ENCODE data around the gene TESK2.

Gene TESK2

DNA sequence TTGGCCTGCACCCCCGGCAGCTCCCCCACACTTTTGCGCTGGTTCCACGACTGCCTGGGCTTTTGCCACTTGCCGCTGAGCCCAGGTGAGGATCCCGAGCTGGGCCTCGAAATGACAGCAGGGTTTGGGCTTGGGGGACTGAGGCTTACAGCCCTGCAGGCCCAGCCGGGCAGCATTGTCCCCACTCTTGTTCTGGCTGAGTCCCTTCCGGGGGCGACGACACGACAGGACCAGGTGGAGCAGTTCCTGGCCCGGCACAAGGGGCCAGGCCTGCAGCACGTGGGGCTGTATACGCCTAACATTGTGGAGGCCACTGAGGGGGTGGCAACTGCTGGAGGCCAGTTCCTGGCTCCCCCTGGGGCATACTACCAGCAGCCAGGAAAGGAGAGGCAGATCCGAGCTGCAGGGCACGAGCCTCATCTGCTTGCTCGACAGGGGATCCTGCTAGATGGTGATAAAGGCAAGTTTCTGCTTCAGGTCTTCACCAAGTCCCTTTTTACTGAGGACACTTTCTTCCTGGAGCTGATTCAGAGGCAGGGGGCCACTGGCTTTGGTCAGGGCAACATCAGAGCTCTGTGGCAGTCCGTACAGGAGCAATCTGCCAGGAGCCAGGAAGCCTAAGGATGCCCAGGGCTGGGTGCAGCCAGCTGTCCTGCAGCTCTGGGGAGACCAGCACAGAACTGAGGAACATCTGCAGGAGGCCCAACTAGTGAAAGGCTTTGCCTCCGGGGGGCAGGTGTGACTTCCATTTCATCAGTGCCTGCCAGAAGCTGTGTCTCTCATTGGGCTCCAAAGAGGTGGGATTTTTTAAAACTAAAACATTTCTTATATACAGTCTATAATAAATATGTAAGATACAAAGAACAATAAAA, 163.1 kb downstream of the TESK2 start:
- no peaks in the 10 kb centered on the region for H3K9me3 ChIP-seq (replicated peaks; ENCODE audit: low read length)
- peak overlapping the region; percentile 97 for H3K4me2 ChIP-seq (ENCODE audit: low read length)
- H3K36me3 ChIP-seq (ENCODE audit: insufficient read depth, low read length): peaks cover 13% of the 10 kb centered on the region
- no peaks in the 10 kb centered on the region for H3K27me3 ChIP-seq (ENCODE audit: control insufficient read depth, insufficient read depth, low read length)
- H3K9ac ChIP-seq (ENCODE audit: low read depth, low read length): no peak overlapping the region
- H3K4me1 ChIP-seq (ENCODE audit: control insufficient read depth, insufficient read depth, low read length): peaks cover 13% of the 10 kb centered on the region
- no peak overlapping the region for H3K4me3 ChIP-seq (ENCODE audit: low read length)

DNA sequence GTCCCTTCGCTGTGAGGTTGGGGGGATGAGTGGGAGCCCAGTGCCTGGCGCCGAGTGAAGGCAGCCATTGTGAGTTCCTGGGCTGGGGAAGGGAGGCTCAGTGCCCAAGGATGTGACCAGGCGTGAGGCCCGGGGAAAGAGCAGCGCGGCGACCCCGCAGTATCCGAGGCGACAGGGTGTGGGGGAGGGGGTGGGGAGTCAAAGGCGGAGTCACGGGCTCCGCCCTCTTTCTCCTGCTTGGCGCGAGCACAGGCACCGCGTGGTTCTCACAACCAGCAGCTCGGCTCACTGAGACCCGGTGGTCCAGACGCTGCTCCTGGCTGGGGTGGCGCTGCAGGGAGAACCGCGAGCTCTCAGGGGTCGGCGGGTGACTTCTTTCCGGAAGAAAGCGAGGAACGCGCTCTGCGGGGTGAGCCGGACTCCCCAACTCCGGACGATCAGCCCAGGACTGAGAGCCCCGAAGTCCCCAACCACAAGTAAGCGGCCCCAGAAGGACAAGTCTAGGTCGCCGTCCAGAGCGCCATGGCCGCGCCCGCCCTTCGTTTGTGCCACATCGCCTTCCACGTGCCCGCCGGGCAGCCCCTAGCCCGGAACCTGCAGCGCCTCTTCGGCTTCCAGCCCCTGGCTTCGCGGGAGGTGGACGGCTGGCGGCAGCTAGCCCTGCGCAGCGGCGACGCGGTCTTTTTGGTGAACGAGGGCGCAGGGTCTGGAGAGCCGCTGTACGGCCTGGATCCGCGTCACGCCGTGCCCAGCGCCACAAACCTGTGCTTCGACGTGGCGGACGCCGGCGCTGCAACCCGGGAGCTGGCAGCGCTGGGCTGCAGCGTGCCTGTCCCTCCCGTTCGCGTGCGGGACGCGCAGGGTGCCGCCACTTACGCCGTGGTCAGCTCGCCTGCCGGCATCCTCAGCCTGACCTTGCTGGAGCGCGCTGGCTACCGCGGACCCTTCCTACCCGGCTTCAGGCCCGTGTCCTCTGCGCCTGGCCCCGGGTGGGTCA, 164.0 kb downstream of the TESK2 start, which contains the start of gene HPDL:
TSS of gene HPDL (plus strand) at position 269 of the 997 bp plus-strand sequence. CDS start at position 523, 254 bp downstream.
- Histone ChIP-seq H3K4me3 (ENCODE audit: low read length) (peak within 1 kb of the TSS; percentile 78), H3K9me3 (replicated peaks; ENCODE audit: low read length) (no peaks in the 10 kb centered on the region), H3K27me3 (ENCODE audit: control insufficient read depth, insufficient read depth, low read length) (no peaks in the 10 kb centered on the region), H3K4me1 (ENCODE audit: control insufficient read depth, insufficient read depth, low read length) (peaks cover 13% of the 10 kb centered on the region), H3K9ac (ENCODE audit: low read depth, low read length) (peak within 1 kb of the TSS; percentile 65), H3K36me3 (ENCODE audit: insufficient read depth, low read length) (peaks cover 13% of the 10 kb centered on the region), H3K4me2 (ENCODE audit: low read length) (peak within 1 kb of the TSS; percentile 97)

DNA sequence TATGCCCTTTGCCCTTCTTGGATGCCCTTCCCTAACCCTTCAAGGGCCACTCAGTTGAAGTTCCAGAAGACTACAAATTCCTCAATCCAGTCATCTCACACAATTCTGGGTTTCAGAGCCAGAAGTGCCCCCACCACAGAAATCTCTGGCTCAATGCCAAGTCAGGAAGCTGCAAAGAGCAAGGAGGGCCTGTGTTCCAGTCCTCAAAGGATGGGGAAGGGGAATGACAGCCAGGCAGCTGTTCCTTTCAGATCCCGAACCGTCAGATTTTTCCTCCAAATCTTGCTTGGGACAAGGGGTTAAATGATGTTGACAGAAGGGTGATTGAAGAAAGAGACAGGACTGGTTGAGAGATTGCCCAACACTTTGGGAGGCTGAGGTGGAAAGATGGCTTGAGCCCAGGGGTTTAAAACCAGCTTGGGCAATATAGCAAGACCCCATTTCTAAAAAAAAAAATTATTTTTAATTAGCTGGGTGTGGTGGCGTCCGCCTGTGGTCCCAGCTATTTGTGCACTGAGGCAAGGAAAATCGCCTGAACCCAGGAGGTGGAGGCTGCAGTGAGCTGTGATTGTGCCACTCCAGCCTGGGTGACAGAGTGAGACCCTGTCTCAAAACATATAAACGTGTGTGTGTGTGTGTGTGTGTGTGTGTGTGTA, 165.0 kb downstream of the TESK2 start:
- H3K4me3 ChIP-seq (ENCODE audit: low read length): peak overlapping the region; percentile 78

DNA sequence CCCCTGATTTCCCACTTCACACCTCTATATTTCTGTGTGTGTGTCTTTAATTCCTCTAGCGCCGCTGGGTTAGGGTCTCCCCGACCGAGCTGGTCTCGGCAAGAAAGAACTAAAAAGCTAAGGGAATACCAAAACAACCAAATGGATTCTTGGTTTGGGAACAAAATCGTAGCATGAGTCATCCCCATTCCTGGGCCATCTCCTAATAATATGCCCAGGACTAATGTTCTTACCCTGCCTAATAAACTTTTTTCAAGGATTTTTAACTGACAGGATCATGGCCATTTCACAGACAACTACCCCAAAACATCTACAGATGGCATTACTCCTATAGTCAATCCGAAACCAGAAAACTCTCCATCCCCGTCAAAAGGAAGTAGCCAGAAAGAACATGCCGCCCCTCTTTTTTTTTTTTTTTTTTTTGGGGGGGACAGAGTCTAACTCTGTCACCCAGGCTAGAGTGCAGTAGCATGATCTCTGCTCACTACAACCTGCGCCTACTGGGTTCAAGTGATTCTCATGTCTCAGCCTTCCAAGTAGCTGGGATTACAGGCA, 168.4 kb downstream of the TESK2 start:
- H3K4me2 ChIP-seq (ENCODE audit: low read length): no peak overlapping the region
- H3K27me3 ChIP-seq (ENCODE audit: control insufficient read depth, insufficient read depth, low read length): peaks cover 7% of the 10 kb centered on the region
- no peaks in the 10 kb centered on the region for H3K36me3 ChIP-seq (ENCODE audit: insufficient read depth, low read length)
- no peak overlapping the region for H3K9ac ChIP-seq (ENCODE audit: low read depth, low read length)
- peaks cover 13% of the 10 kb centered on the region for H3K4me1 ChIP-seq (ENCODE audit: control insufficient read depth, insufficient read depth, low read length)
- H3K9me3 ChIP-seq (replicated peaks; ENCODE audit: low read length): no peaks in the 10 kb centered on the region
- H3K4me3 ChIP-seq (ENCODE audit: low read length): no peak overlapping the region

More for the DNA sequence above, 165.0 kb downstream of the TESK2 start:
- H3K9ac ChIP-seq (ENCODE audit: low read depth, low read length): no peak overlapping the region
- H3K36me3 ChIP-seq (ENCODE audit: insufficient read depth, low read length): peaks cover 3% of the 10 kb centered on the region
- no peaks in the 10 kb centered on the region for H3K9me3 ChIP-seq (replicated peaks; ENCODE audit: low read length)
- H3K4me1 ChIP-seq (ENCODE audit: control insufficient read depth, insufficient read depth, low read length): peaks cover 13% of the 10 kb centered on the region
- H3K4me2 ChIP-seq (ENCODE audit: low read length): peak overlapping the region; percentile 97
- no peaks in the 10 kb centered on the region for H3K27me3 ChIP-seq (ENCODE audit: control insufficient read depth, insufficient read depth, low read length)

DNA sequence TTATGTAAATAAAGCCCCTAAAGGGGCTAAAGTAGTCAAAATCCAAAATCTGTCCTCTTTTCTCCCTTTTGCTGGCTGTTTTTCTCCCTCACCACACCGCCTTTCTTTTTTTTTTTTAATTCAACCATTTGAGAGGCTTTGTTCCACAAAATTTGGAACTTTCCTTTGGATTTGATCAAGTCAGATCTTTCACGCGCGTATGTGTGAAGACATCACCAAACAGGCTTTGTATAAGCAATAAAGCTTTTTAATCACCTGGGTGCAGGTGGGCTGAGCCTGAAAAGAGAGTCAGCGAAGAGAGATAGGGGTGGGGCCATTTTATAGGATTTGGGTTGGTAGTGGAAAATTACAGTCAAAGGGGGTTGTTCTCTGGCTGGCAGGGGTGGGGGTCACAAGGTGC, 169.5 kb downstream of the TESK2 start:
- no peaks in the 10 kb centered on the region for H3K36me3 ChIP-seq (ENCODE audit: insufficient read depth, low read length)
- no peaks in the 10 kb centered on the region for H3K9me3 ChIP-seq (replicated peaks; ENCODE audit: low read length)
- H3K27me3 ChIP-seq (ENCODE audit: control insufficient read depth, insufficient read depth, low read length): peaks cover 8% of the 10 kb centered on the region
- H3K4me3 ChIP-seq (ENCODE audit: low read length): no peak overlapping the region
- peaks cover 2% of the 10 kb centered on the region for H3K4me1 ChIP-seq (ENCODE audit: control insufficient read depth, insufficient read depth, low read length)
- no peak overlapping the region for H3K9ac ChIP-seq (ENCODE audit: low read depth, low read length)
- H3K4me2 ChIP-seq (ENCODE audit: low read length): no peak overlapping the region

DNA sequence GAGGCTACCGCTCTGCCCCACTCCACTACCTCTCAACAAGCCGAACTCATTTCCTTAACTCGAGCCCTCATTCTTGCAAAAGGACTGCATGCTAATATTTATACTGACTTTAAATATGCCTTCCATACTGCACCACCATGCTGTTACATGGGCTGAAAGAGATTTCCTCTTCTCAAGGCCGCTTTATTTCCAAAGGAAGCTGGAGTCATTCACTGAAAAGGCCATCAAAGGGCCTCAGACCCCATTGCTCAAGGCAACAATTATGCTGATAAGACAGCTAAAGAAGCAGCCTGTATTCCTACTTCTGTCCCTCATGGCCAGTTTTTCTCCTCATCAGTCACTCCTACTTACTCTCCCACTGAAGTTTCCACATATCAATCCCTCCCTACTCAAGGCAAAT, 171.2 kb downstream of the TESK2 start:
- no peaks in the 10 kb centered on the region for H3K36me3 ChIP-seq (ENCODE audit: insufficient read depth, low read length)
- H3K4me1 ChIP-seq (ENCODE audit: control insufficient read depth, insufficient read depth, low read length): no peaks in the 10 kb centered on the region
- no peak overlapping the region for H3K4me3 ChIP-seq (ENCODE audit: low read length)
- no peaks in the 10 kb centered on the region for H3K9me3 ChIP-seq (replicated peaks; ENCODE audit: low read length)
- H3K4me2 ChIP-seq (ENCODE audit: low read length): no peak overlapping the region
- peaks cover 11% of the 10 kb centered on the region for H3K27me3 ChIP-seq (ENCODE audit: control insufficient read depth, insufficient read depth, low read length)
- no peak overlapping the region for H3K9ac ChIP-seq (ENCODE audit: low read depth, low read length)

DNA sequence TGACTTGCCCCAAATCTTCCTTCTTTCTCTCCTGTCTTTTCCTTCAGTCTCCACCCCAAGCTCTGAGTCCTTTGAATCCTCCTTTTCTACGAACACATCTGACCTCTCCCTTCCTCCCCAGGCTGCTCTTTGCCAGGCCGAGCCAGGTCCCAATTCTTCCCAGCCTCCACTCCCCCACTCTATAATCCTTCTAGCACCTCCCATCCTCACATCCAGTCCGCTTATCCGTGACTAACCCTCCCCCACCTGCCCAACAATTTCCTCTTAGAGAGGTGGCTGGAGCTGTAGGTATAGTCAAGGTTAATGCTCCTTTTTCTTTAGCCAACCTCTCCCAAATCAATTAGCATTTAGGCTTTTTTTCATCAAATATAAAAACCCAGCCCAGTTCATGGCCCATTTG, 173.8 kb downstream of the TESK2 start:
- Histone ChIP-seq H3K4me3 (ENCODE audit: low read length) (no peak overlapping the region), H3K4me1 (ENCODE audit: control insufficient read depth, insufficient read depth, low read length) (no peaks in the 10 kb centered on the region), H3K9ac (ENCODE audit: low read depth, low read length) (no peak overlapping the region), H3K4me2 (ENCODE audit: low read length) (no peak overlapping the region), H3K27me3 (ENCODE audit: control insufficient read depth, insufficient read depth, low read length) (peaks cover 11% of the 10 kb centered on the region), H3K36me3 (ENCODE audit: insufficient read depth, low read length) (no peaks in the 10 kb centered on the region), H3K9me3 (replicated peaks; ENCODE audit: low read length) (no peaks in the 10 kb centered on the region)

DNA sequence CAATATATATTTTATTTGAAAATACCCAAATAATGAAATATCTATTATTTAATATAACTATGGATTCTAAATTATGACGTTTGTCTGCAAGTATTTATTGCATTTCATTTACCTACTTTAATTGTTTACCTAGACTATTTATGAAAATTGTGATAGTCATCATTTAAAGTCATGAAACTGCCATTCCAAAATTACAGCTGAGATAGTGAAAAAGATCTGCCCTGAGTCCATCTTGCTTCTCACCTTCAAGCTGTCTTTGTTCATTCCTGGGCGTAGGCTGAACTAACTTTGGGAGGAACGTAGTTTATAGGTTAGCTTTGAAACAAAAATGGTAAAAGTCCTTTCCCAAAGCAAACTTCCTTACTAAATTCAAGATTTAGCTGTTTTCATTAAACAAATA, 176.7 kb downstream of the TESK2 start:
- H3K36me3 ChIP-seq (ENCODE audit: insufficient read depth, low read length): no peaks in the 10 kb centered on the region
- no peaks in the 10 kb centered on the region for H3K4me1 ChIP-seq (ENCODE audit: control insufficient read depth, insufficient read depth, low read length)
- no peak overlapping the region for H3K9ac ChIP-seq (ENCODE audit: low read depth, low read length)
- H3K4me3 ChIP-seq (ENCODE audit: low read length): no peak overlapping the region
- peaks cover 11% of the 10 kb centered on the region for H3K27me3 ChIP-seq (ENCODE audit: control insufficient read depth, insufficient read depth, low read length)
- no peaks in the 10 kb centered on the region for H3K9me3 ChIP-seq (replicated peaks; ENCODE audit: low read length)
- H3K4me2 ChIP-seq (ENCODE audit: low read length): no peak overlapping the region

DNA sequence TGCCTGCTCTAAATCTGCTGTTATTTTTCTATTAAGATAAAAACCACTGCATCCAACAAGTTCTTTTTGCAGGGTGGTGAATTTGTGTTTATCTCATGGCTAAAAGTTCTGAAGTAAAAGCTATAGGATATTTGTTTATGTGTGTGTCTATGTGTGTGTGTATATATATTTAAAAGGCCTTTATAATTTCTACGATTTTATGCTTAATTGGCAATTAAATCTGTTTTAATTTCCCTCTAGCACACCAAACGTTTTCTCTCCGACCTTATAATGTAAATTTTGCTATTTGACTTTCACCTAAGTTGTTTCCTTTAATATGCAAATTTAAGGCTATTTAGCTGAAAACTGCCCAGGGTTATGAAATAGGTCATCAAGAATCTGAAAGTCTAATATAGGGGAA, 184.1 kb downstream of the TESK2 start:
- H3K4me3 ChIP-seq (ENCODE audit: low read length): no peak overlapping the region
- H3K9me3 ChIP-seq (replicated peaks; ENCODE audit: low read length): no peaks in the 10 kb centered on the region
- no peak overlapping the region for H3K4me2 ChIP-seq (ENCODE audit: low read length)
- H3K9ac ChIP-seq (ENCODE audit: low read depth, low read length): no peak overlapping the region
- no peaks in the 10 kb centered on the region for H3K36me3 ChIP-seq (ENCODE audit: insufficient read depth, low read length)
- peaks cover 13% of the 10 kb centered on the region for H3K4me1 ChIP-seq (ENCODE audit: control insufficient read depth, insufficient read depth, low read length)
- no peaks in the 10 kb centered on the region for H3K27me3 ChIP-seq (ENCODE audit: control insufficient read depth, insufficient read depth, low read length)

DNA sequence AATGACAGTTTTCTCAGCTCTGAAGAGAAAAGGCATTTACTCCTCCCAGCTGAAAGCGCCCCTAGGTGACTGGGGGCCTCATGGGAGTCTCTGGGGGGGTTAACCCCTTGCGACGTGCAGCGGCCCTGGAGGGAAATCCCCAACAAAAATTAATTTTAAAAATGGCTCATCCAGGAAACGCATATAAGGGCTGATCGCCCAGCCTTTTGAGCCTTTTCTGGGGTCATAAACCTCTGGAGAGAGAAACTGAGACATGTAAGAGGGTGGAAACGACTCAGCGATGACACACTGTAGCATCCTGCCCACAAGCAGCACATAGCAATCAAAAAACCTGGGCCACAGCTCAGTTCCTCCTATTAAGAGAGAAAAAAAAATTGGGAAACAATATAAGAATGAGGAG, 184.6 kb downstream of the TESK2 start:
- H3K36me3 ChIP-seq (ENCODE audit: insufficient read depth, low read length): no peaks in the 10 kb centered on the region
- H3K4me2 ChIP-seq (ENCODE audit: low read length): no peak overlapping the region
- no peaks in the 10 kb centered on the region for H3K27me3 ChIP-seq (ENCODE audit: control insufficient read depth, insufficient read depth, low read length)

DNA sequence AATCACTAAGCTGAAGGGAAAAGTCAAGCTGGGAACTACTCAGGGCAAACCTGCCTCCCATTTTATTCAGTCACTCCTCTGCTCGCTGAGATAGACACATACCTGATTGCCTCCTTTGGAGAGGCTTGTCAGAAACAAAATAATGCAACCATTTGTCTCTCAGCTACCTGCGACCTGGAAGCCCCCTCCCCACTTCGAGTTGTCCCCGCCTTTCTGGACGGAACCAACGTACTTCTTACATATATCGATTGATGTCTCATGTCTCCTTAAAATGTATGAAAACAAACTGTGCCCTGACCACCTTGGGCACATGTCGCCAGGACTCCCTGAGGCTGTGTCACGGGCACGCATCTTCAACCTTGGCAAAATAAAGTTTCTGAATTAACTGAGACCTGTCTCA, 185.7 kb downstream of the TESK2 start:
- Histone ChIP-seq H3K4me1 (ENCODE audit: control insufficient read depth, insufficient read depth, low read length) (peaks cover 13% of the 10 kb centered on the region), H3K4me3 (ENCODE audit: low read length) (no peak overlapping the region), H3K4me2 (ENCODE audit: low read length) (no peak overlapping the region), H3K27me3 (ENCODE audit: control insufficient read depth, insufficient read depth, low read length) (no peaks in the 10 kb centered on the region), H3K9me3 (replicated peaks; ENCODE audit: low read length) (no peaks in the 10 kb centered on the region), H3K9ac (ENCODE audit: low read depth, low read length) (no peak overlapping the region), H3K36me3 (ENCODE audit: insufficient read depth, low read length) (no peaks in the 10 kb centered on the region)

More for the DNA sequence above, 184.6 kb downstream of the TESK2 start:
- Histone ChIP-seq H3K9me3 (replicated peaks; ENCODE audit: low read length) (no peaks in the 10 kb centered on the region), H3K4me1 (ENCODE audit: control insufficient read depth, insufficient read depth, low read length) (peaks cover 13% of the 10 kb centered on the region), H3K4me3 (ENCODE audit: low read length) (no peak overlapping the region), H3K9ac (ENCODE audit: low read depth, low read length) (no peak overlapping the region)
